Coronary artery (tissue), 2 donors: ENCODE results near the gene TRIM56.
"Not testable (repeated sequence)": the region's sequence is repeated elsewhere in the genome, so short reads cannot be mapped to it uniquely, and the experiment has no call there.

Source experiments
- DNase-seq: peaks from one replicate; pipeline ENCODE4 v3.0.0-alpha.2; 2017; ENCODE audit warnings: low spot score
- H3K27ac ChIP-seq, 2 donors: fragments of 200-600 bp; sonication (generic); one replicate each; pipeline ENCODE4 v1.5.1; 2016 to 2019
- H3K4me3 ChIP-seq: fragments of 200-600 bp; sonication (generic); 2 replicates; pipeline ENCODE4 v1.5.1; 2016; ENCODE audit warnings: mild to moderate bottlenecking, moderate library complexity
- TF ChIP-seq, protein P1 (sequence below): fragments of 200-600 bp; sonication (generic); IDR thresholded peaks from one replicate; pipeline ENCODE4 v1.5.1; 2019; ENCODE audit warnings: antibody characterized with exemption

TRIM56 gene

DNA sequence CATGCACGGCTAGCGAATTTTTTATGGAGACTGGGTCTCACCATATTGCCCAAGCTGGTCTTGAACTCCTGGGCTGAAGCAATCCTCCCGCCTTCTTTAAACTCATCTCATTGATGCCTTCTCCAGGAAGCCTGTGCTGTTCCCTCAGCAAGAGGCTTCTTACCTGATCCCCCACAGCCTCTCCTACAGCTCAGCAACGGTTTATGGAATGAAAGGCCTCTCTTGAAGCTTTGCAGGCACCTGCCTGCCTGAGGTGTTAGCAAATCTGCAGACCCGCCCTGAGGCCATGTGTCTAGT lies 468 bp upstream of the TRIM56 start:
- no peak for DNase-seq
- TF ChIP-seq, protein P1, sequence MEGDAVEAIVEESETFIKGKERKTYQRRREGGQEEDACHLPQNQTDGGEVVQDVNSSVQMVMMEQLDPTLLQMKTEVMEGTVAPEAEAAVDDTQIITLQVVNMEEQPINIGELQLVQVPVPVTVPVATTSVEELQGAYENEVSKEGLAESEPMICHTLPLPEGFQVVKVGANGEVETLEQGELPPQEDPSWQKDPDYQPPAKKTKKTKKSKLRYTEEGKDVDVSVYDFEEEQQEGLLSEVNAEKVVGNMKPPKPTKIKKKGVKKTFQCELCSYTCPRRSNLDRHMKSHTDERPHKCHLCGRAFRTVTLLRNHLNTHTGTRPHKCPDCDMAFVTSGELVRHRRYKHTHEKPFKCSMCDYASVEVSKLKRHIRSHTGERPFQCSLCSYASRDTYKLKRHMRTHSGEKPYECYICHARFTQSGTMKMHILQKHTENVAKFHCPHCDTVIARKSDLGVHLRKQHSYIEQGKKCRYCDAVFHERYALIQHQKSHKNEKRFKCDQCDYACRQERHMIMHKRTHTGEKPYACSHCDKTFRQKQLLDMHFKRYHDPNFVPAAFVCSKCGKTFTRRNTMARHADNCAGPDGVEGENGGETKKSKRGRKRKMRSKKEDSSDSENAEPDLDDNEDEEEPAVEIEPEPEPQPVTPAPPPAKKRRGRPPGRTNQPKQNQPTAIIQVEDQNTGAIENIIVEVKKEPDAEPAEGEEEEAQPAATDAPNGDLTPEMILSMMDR = no peak
- peak overlapping the region; percentile 89 to 97 for H3K27ac ChIP-seq
- peak overlapping the region; percentile 87 for H3K4me3 ChIP-seq

DNA sequence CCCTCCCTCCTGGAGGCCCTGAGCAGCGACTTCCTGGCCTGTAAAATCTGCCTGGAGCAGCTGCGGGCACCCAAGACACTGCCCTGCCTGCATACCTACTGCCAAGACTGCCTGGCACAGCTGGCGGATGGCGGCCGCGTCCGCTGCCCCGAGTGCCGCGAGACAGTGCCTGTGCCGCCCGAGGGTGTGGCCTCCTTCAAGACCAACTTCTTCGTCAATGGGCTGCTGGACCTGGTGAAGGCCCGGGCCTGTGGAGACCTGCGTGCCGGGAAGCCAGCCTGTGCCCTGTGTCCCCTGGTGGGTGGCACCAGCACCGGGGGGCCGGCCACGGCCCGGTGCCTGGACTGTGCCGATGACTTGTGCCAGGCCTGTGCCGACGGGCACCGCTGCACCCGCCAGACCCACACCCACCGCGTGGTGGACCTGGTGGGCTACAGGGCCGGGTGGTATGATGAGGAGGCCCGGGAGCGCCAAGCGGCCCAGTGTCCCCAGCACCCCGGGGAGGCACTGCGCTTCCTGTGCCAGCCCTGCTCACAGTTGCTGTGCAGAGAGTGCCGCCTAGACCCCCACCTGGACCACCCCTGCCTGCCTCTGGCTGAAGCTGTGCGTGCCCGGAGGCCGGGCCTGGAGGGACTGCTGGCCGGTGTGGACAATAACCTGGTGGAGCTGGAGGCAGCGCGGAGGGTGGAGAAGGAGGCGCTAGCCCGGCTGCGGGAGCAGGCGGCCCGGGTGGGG lies 2.2 kb downstream of the TRIM56 start:
- Histone ChIP-seq H3K4me3 (peak overlapping the region; percentile 46), H3K27ac (no peak overlapping the region)
- TF ChIP-seq, protein P1 = no peak

DNA sequence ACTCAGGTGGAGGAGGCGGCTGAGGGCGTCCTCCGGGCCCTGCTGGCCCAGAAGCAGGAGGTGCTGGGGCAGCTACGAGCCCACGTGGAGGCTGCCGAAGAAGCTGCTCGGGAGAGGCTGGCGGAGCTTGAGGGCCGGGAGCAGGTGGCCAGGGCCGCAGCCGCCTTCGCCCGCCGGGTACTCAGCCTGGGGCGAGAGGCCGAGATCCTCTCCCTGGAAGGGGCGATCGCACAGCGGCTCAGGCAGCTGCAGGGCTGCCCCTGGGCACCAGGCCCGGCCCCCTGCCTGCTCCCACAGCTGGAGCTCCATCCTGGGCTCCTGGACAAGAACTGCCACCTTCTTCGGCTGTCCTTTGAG lies 2.8 kb downstream of the TRIM56 start:
- Histone ChIP-seq H3K27ac (no peak overlapping the region), H3K4me3 (no peak overlapping the region)
- TF ChIP-seq, protein P1 = no peak
- no peak for DNase-seq

More for the DNA sequence above, 2.2 kb downstream of the TRIM56 start:
- DNase-seq = no peak

DNA sequence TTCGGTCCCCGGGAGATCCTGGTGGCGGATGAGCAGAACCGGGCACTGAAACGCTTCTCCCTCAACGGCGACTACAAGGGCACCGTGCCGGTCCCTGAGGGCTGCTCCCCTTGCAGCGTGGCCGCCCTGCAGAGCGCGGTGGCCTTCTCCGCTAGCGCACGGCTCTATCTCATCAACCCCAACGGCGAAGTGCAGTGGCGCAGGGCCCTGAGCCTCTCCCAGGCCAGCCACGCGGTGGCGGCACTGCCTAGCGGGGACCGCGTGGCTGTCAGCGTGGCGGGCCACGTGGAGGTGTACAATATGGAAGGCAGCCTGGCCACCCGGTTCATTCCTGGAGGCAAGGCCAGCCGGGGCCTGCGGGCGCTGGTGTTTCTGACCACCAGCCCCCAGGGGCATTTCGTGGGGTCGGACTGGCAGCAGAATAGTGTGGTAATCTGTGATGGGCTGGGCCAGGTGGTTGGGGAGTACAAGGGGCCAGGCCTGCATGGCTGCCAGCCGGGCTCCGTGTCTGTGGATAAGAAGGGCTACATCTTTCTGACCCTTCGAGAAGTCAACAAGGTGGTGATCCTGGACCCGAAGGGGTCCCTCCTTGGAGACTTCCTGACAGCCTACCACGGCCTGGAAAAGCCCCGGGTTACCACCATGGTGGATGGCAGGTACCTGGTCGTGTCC lies 3.7 kb downstream of the TRIM56 start:
- DNase-seq = no peak
- H3K27ac ChIP-seq = no peak overlapping the region
- peak overlapping the region; percentile 3 for H3K4me3 ChIP-seq
- TF ChIP-seq, protein P1 = no peak

DNA sequence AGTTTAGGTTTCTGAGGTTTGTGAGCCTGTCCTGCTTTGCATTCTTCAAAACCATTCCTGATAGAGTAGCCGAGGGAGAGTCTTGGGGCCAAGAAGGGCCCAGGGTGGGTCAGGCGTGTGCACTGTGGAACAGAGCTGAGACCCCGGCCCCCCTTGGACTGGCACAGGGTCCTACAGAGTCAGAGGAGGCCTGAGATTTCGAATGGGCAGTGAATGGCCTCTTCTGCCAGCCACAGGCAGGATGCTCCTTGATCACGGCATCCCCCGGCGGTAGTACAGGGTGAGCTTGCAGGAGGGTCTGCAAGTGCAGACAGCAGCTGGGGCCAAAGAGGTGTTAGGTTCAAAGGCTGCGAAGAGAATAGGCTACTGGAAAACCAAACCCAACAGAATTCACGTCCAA lies 4.6 kb downstream of the TRIM56 start:
- Histone ChIP-seq H3K4me3 (no peak overlapping the region), H3K27ac (no peak overlapping the region)
- DNase-seq = no peak
- TF ChIP-seq, protein P1 = no peak

DNA sequence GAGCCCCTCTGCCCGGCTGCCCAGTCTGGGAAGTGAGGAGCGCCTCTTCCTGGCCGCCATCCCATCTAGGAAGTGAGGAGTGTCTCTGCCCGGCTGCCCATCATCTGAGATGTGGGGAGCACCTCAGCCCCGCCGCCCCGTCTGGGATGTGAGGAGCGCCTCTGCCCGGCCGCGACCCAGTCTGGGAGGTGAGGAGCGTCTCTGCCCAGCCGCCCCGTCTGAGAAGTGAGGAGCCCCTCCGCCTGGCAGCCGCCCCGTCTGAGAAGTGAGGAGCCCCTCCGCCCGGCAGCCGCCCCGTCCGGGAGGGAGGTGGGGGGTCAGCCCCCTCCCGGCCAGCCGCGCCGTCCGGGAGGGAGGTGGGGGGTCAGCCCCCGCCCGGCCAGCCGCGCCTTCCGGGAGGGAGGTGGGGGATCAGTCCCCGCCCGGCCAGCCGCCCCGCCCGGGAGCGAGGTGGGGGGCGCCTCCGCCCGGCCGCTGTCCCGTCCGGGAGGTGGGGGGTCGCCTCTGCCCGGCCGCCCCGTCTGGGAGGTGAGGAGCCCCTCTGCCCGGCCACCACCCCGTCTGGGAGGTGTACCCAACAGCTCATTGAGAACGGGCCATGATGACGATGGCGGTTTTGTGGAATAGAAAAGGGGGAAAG lies 7.1 kb downstream of the TRIM56 start:
- DNase-seq, H3K4me3 ChIP-seq: not testable (repeated sequence)

DNA sequence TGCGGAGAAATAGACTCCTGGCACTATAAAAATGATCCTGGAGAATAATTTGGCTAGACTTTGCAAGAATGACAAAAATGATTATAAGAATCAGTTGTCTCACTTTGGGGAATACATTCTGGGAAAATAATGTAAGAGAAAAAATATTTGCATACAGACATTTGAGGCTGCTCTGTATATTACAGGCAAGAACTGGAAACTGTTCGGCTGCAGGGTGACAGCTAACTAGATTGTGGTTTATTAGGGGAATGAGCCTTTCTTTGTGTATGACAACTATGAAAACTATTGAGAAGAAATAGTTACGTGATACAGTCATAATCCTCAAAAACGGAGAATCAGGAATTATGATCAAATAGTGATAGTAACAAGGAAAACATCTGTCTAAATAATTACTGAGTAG lies 8.6 kb downstream of the TRIM56 start:
- no peak overlapping the region for H3K27ac ChIP-seq
- no peak for DNase-seq
- TF ChIP-seq, protein P1 = no peak
- no peak overlapping the region for H3K4me3 ChIP-seq

More for the DNA sequence above, 7.1 kb downstream of the TRIM56 start:
- H3K27ac ChIP-seq = not testable (repeated sequence)
